Retinal pigment epithelial cell (primary cell): ENCODE results near the gene ARRB2.

Experiments
- DNase-seq: peaks from one replicate; pipeline ENCODE4 v3.0.0-alpha.2; 2010; ENCODE audit warnings: low read depth
- H3K4me3 ChIP-seq: 2 replicates; pipeline ENCODE4 v1.5.1; 2011; ENCODE audit warnings: mild to moderate bottlenecking, low read length, control low read depth, moderate library complexity
- CTCF ChIP-seq: conservative IDR thresholded peaks from 2 replicates; pipeline ENCODE4 v1.5.1; 2011; ENCODE audit warnings: low read depth, low read length, control low read depth, inconsistent platforms

The ARRB2 gene

GRCh38 chr17:4764595-4764994 lies 54.2 kb downstream of the ARRB2 start:
- no peak overlapping the region for H3K4me3 ChIP-seq
- no peak for TF ChIP-seq CTCF
- DNase-seq: no peak

DNA sequence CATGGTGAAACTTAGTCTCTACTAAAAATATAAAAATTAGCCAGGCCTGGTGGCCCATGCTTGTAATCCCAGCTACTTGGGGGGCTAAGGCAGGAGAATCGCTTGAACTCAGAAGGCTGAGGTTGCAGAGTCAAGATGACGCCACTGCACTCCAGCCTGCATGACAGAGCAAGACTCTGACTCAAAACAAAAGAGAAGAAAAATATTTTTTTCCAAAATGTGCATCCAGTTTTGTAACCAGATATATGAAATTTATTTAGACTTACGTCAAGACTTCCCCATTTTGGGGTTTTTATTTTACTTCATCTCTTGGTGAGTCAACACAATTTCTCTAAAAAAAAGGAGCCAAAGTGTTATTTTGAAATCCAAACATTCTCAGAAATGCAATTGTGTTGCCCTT lies 55.8 kb downstream of the ARRB2 start:
- no peak for DNase-seq
- no peak for TF ChIP-seq CTCF

DNA sequence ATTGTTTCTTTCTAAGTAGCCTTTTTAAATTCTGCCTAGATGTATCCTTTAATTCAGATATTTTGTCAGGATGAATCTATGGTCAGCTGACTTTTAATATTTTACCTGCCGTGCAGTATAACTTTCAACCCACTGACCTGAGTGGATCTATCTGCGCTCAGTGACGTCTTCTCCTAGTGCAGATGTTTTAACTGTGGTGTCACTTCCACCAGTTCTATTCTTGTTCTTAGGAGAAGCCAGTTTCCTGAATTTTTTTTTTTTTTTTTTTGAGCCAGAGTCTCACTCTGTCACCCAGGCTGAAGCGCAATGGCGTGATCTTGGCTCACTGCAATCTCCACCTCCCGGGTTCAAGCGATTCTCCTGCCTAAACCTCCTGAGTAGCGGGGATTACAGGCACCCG lies 56.3 kb downstream of the ARRB2 start:
- no peak overlapping the region for H3K4me3 ChIP-seq
- no peak for TF ChIP-seq CTCF
- DNase-seq: no peak

More for the DNA sequence above, 55.8 kb downstream of the ARRB2 start:
- no peak overlapping the region for H3K4me3 ChIP-seq

- no peak overlapping the region for H3K4me3 ChIP-seq
- DNase-seq: no peak
- no peak for TF ChIP-seq CTCF
Observed at GRCh38 chr17:4768298-4768697, 57.9 kb downstream of the ARRB2 start.

GRCh38 chr17:4769628-4770027 lies 59.2 kb downstream of the ARRB2 start:
- H3K4me3 ChIP-seq: no peak overlapping the region
- no peak for TF ChIP-seq CTCF
- no peak for DNase-seq
